ENCODE measurements around the gene ENPP3.

ENPP3 gene

DNA sequence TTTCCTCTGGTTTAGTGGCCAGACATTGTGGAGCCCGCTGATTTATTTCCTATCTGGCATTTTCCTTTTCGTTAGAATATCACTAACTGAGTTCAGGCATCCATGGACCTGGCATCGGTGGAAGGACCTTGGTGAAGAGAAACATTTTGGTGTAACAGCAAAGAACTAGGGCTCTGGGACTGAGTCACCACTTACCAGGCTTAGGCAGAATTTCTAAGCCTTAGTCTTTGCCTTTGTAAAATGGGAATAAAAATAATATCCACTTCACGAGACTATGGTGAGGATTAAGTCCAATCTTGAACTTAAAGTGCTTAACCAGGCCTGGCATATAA lies 128.7 kb downstream of the ENPP3 start:
- TF ChIP-seq, protein P1, sequence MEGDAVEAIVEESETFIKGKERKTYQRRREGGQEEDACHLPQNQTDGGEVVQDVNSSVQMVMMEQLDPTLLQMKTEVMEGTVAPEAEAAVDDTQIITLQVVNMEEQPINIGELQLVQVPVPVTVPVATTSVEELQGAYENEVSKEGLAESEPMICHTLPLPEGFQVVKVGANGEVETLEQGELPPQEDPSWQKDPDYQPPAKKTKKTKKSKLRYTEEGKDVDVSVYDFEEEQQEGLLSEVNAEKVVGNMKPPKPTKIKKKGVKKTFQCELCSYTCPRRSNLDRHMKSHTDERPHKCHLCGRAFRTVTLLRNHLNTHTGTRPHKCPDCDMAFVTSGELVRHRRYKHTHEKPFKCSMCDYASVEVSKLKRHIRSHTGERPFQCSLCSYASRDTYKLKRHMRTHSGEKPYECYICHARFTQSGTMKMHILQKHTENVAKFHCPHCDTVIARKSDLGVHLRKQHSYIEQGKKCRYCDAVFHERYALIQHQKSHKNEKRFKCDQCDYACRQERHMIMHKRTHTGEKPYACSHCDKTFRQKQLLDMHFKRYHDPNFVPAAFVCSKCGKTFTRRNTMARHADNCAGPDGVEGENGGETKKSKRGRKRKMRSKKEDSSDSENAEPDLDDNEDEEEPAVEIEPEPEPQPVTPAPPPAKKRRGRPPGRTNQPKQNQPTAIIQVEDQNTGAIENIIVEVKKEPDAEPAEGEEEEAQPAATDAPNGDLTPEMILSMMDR (IDR thresholded peaks at IDR 0.05; ENCODE audit: low read depth, low read length): no peak
- no peak overlapping the region for H3K4me3 ChIP-seq (replicated peaks in 1 of 2; ENCODE audit: low read depth in 2 of 2, low read length in 2 of 2)
- no peak for DNase-seq (ENCODE audit: low read depth in 2 of 2)

DNA sequence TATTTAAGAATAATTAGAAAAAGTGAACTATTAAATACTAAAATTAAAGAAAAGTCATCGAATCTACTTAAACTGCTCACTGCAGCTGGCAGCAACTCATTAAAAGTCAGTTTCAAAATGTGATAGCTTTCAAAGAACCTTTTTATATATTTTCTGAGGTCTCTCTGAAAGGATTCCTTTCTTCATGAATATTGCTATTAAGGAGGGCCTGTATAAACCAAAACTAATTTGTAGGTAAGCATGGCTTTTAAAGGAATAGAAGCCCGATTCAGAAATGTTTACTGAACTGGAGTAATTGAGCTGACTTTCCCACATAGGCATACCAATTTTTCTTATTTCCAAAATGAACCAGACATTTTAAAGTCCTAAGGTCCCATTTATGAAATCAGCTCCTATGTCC lies 129.5 kb downstream of the ENPP3 start:
- TF ChIP-seq, protein P1 (IDR thresholded peaks at IDR 0.05; ENCODE audit: low read depth, low read length): no peak
- DNase-seq (ENCODE audit: low read depth in 2 of 2): no peak
- no peak overlapping the region for H3K4me3 ChIP-seq (replicated peaks in 1 of 2; ENCODE audit: low read depth in 2 of 2, low read length in 2 of 2)

DNA sequence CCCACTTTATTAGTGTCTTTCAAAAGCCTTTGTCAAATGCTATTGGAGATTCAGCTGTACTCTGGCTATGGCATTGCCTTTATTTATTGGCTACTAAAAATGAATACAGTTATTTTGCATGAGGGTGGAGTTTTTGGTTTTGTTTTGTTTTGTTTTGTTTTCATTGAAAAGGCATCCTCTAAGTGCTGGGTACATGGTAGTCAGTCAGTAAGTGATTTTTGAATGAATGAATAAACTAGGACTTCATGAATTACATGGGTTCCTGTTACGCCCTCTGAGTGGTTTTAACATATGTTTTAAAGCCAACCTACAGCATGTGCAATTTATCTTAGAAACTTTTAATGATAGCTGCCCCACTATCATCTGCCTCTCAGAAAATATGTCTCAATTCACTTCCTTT lies 131.9 kb downstream of the ENPP3 start:
- no peak for DNase-seq (ENCODE audit: low read depth in 2 of 2)
- H3K4me3 ChIP-seq (replicated peaks in 1 of 2; ENCODE audit: low read depth in 2 of 2, low read length in 2 of 2): no peak overlapping the region
- TF ChIP-seq, protein P1 (IDR thresholded peaks at IDR 0.05; ENCODE audit: low read depth, low read length): no peak

DNA sequence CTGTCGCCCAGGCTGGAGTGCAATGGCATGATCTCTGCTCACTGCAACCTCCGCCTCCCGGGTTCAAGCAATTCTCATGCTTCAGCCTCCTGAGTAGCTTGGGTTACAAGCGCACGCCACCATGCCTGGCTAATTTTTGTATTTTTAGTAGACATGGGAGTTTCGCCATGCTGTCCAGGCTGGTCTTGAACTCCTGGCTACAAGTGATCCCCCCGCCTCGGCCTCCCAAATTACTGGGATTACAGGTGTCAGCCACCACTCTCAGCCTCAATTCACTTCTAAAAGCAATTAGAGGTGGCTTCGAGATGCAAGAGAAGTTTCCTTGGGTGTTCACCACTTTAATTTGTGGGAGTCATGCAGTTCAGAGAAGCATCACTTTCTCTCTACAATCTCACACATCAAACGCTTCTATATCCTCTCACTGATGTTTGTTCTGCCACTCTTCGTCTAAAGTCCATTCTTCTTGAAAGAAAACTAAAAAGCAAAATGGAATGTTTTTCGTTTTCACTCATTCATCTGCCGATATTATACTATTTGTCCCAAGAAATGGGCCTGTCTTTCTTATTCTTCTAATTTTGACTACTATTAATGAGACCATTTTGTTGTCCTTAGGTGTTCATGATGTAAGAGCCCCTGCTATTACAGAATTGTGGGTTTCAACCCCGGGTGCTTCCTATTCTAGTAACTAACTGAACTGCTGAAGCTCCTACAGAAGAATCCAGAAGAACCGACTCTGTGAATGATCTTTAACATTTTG lies 132.5 kb downstream of the ENPP3 start:
- DNase-seq (ENCODE audit: low read depth in 2 of 2): no peak
- TF ChIP-seq, protein P1 (IDR thresholded peaks at IDR 0.05; ENCODE audit: low read depth, low read length): no peak
- H3K4me3 ChIP-seq (replicated peaks in 1 of 2; ENCODE audit: low read depth in 2 of 2, low read length in 2 of 2): no peak overlapping the region

DNA sequence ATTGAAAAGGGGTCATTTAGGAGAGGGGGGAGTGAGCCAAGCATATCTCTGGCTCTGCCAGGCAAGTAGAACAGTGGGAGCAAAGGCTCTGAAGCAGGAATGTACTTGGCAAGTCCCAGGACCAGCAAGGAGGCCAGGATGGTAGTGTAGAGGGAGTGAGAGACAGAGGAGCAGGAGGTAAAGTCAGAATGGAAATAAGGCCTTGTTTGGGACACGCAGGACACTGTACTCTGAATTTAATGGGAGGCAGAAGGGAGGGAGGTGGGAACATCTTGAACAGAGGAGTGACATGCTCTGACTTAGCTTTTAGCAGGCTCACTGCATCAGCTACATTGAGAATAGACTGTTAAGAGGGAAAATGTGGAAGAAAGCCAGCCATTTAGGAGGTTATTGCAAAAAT lies 133.7 kb downstream of the ENPP3 start:
- no peak overlapping the region for H3K4me3 ChIP-seq (replicated peaks in 1 of 2; ENCODE audit: low read depth in 2 of 2, low read length in 2 of 2)
- TF ChIP-seq, protein P1 (IDR thresholded peaks at IDR 0.05; ENCODE audit: low read depth, low read length): no peak
- DNase-seq (ENCODE audit: low read depth in 2 of 2): peak in 1 of 2 donors; percentile 12

DNA sequence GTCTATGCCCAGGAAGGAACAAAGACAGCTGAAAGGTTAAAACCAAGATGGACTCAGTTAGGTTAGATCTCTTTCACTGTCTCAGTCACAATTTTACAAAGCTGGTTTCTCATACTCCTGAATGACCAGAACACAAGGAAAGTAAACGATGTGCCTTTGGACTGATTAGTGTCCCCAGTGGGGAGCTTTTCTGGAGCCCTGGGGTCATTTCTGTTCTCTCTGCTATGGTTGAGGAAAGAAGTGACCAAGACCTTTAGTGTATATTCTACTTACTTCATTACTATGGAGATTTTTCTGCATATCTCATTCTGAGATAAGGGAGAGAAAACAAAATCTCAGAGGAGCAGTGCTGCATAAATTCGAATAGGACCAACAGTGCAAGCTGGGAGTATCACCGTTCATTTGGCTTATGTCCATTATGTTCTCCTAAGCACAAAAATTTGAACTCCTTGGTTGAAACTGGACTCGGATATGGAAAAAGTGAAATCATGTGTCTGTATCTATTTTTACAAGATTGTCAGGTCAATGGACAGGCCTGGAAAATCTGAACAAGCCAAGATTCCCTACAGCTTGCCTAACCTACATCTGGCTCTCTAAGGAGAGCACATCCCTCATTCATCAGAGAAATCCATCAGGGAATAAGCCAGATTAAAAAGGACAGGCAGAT lies 136.3 kb downstream of the ENPP3 start:
- H3K4me3 ChIP-seq (replicated peaks in 1 of 2; ENCODE audit: low read depth in 2 of 2, low read length in 2 of 2): no peak overlapping the region
- TF ChIP-seq, protein P1 (IDR thresholded peaks at IDR 0.05; ENCODE audit: low read depth, low read length): no peak

More for the DNA sequence above, 136.3 kb downstream of the ENPP3 start:
- DNase-seq (ENCODE audit: low read depth in 2 of 2): no peak

Measured in cardiac fibroblast (primary cell).